HG03108 (cell line): ENCODE results near the gene PPP2R5A.
"Not testable (repeated sequence)": the region's sequence is repeated elsewhere in the genome, so short reads cannot be mapped to it uniquely, and the experiment has no call there.

Source experiments
- ATAC-seq: cut with Tn5 transposase; IDR thresholded peaks from one replicate; pipeline ENCODE4 v1.9.1; 2021; ENCODE audit warnings: moderate library complexity; ENCODE audit not compliant: unreplicated experiment

The PPP2R5A gene

DNA sequence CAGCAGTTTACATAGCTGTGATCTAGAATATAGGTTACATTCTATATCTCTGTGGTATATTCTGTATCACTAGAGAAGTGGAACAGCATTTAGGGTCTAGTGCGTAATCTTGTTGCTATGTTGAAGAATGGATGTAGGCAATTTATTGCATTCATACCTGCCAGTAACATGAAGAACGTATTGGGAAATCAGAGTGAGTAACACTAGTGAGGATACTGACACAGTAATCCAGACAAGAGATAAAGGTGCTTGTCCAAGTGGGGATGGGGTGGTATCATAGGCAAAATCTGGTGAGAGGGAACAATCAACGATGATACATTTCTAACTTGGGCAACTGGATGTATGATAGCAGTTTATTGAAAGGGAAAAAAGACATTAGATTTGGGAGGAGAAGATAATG lies 9.8 kb downstream of the PPP2R5A start:
- ATAC-seq, result no peak

GRCh38 chr1:212295579-212295978 lies 10.4 kb downstream of the PPP2R5A start:
- no peak for ATAC-seq

- ATAC-seq, result no peak
These were observed 12.1 kb downstream of the PPP2R5A start for GRCh38 chr1:212297338-212297737.

DNA sequence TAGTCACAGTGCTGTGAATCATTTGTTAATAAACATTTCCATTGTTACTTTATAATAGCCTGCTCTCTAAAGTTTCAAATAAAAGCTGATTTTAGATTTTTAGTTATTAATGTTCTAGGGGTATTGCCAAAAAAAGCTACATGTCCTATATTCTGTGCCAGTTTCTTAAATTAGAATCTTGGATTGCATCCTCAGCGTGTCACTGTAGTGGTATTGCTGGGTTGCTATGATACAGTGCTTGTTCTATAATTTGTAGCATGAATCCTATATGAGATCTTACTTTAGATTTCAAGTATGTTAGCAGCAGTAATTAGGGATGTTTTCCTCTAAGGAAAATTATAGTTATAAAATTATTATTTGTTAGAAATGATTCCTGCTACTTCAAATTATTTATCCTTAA lies 16.4 kb downstream of the PPP2R5A start:
- ATAC-seq, result no peak

DNA sequence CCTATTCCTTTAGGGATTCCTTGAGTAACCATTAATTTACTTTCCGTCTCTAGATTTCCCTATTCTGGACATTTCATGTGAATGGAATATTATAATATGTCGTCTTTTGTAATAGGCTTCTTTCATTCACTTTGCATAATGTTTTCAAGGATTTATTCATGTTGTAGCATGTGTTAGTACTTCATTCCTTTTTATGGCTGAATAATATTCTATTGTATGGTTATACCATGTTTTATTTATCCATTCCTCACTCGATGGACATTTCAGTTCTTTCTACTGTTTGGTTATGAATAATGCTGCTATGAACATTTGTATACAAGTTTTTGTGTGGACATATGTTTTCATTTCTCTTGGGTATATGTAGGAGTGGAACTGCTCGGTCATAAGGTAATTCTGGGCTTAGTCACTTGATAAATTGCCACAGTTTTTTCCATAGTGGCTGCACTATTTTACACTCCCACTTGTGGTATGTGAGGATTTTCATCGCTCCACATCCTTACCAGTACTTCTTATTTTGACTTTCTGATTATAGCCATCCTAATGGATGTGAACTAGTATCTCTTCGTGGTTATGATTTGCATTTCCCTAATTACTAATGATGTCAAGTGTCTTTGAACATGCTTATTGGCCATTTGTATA lies 17.7 kb downstream of the PPP2R5A start:
- ATAC-seq, result no peak

DNA sequence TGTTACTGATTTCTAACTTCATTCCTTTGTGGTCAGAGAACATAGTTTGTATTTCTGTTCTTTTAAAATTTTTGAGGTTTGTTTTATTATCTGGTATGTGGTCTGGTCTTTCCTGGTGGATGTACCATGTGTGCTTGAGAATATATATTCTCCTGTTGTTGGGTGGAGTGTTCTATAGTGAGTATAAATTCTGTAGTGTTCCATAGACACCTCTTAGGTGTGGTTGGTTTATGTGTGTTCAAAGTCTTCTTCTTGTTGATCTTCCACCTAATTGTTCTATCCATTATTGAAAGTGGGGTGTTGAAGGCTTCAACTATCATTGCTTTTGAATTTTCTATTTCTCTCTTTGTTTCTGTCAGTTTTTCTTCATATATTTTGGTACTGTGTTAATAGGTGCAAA lies 20.1 kb downstream of the PPP2R5A start:
- no peak for ATAC-seq

GRCh38 chr1:212305984-212306452 lies 20.8 kb downstream of the PPP2R5A start:
- ATAC-seq, result not testable (repeated sequence)

DNA sequence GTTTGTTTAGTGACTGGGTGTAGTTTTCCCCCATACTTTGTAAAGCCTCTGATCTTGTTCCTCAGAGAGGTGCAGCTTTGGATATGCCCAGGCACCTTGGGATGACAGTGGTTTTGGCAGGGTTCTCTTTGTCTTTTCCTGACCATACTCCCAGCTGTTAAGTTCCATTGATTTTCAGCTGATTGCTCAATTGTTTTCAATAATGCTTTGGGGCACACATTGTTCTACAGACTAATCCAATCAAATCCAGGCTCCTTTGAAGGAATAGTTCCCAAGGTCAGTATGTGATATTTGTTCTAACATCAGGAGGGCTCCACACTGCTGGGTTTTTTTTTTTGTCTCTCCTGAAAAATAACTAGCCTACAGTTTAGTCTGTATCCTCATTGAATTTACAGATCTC lies 24.8 kb downstream of the PPP2R5A start:
- ATAC-seq, result no peak

DNA sequence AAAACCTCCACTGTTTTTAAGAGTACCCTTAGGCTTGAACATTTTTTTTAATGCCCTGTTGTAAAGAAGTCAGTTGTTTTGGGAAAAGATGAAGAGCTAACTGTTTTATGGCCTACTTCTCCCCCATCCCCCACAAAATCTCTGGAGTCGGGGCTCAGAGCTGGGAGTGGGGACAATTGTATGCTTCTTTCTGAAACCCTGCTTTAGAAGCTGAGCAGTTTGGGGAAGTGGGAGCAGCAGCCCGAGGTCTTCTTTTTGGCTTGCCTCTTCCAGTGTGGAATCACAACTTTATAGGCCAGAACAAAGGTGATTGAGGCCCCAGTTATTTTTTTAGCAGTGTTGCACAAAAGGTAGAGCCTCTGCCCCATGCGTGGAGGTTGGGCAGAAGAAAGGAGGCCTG lies 25.2 kb downstream of the PPP2R5A start:
- no peak for ATAC-seq

GRCh38 chr1:212311836-212312497 lies 26.8 kb downstream of the PPP2R5A start:
- no peak for ATAC-seq

DNA sequence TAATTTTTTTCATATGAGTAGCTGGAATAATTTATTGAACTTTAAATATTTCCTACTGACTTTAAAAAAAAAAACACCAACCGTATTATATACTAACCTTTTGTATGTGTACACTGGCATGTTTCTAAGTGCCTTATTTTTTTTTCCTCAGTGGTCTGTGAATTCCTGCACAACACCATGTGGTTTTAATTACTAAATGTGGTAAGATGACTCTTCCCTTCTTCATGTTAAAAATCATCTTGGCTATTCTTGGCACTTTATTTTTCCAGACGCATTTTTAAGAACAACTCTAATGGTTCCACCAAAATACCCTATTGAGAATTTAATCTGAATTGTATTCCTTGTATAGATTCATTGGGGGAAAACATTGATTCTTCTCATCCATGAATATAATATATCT lies 28.4 kb downstream of the PPP2R5A start:
- no peak for ATAC-seq

DNA sequence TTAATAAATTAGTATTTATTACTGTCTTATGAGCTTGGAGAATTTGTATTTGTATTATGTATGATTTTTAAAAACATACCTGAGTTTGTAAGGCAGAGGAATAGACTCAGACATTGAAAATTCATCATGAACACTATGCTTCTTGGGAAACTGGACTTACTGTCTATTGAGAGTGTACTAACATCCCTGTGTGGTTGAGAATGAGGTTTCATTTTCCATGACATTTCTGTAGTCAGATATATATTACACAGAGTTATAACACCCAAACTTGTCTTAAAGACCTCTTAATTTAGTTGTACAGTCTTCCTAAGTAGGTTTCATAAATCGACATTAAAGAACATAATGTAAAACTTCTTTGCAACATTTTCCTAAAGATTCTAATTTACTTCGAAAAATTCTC lies 30.0 kb downstream of the PPP2R5A start:
- ATAC-seq, result no peak

GRCh38 chr1:212315907-212316306 lies 30.7 kb downstream of the PPP2R5A start:
- ATAC-seq, result no peak

GRCh38 chr1:212317916-212318315 lies 32.7 kb downstream of the PPP2R5A start:
- no peak for ATAC-seq

DNA sequence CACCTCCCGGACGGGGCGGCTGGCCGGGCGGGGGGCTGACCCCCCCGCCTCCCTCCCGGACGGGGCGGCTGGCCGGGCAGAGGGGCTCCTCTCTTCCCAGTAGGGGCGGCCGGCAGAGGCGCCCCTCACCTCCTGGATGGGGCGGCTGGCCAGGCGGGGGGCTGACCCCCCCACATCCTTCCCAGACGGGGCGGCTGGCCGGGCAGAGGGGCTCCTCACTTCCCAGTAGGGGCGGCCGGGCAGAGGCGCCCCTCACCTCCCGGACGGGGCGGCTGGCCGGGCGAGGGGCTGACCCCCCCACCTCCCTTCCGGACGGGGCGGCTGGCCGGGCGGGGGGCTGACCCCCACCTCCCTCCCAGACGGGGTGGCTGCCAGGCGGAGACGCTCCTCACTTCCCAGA lies 35.8 kb downstream of the PPP2R5A start:
- ATAC-seq, result not testable (repeated sequence)

DNA sequence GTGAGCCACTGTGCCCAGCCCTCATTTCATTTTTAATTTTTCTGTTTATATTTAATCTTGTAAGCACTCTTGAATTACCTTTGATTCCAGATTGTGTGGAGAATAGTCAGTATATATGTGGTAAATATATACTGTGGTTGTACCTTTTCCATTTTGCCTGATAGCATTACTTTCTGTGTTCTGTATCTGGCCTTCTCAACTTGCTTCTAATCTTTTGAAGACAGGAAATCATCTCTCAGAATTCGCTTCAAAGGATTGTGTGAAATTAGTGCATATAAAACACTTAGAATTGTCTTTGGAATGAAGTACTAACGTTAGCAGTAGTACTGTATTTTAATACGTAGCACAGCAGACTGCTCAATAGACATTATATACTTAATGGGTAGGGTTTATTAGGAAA lies 37.9 kb downstream of the PPP2R5A start:
- no peak for ATAC-seq

GRCh38 chr1:212326541-212326940 lies 41.3 kb downstream of the PPP2R5A start:
- no peak for ATAC-seq

DNA sequence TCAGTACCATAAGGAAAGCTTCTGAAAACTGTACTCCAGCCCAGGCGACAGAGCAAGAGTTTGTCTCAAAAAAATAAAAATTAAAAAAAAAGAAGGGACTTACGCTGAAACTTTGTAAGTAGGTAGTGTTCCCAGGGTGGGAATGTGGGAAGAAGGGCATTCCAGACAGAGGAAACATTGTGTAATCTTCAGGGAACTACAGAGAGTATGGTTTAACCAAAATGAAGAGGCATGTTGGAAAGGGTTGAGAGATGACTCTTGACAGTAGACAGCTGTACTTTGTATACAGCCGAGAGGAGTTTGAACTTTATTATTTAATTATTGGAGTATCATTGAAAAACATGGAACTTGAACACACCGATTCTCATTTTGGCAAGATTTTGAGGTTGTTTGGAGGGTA lies 43.0 kb downstream of the PPP2R5A start:
- ATAC-seq, result no peak

- no peak for ATAC-seq
These were observed 43.9 kb downstream of the PPP2R5A start for GRCh38 chr1:212329105-212329504.

GRCh38 chr1:212341090-212341489 lies 55.9 kb downstream of the PPP2R5A start:
- no peak for ATAC-seq

GRCh38 chr1:212344905-212345304 lies 59.7 kb downstream of the PPP2R5A start:
- ATAC-seq, result no peak

GRCh38 chr1:212346601-212347000 lies 61.4 kb downstream of the PPP2R5A start:
- ATAC-seq, result no peak
